ENCODE measurements around the gene HNRNPU.
"Not testable (repeated sequence)": the region's sequence is repeated elsewhere in the genome, so short reads cannot be mapped to it uniquely, and the experiment has no call there.

HNRNPU gene

GRCh38 chr1:244841273-244841927 lies 22.9 kb downstream of the HNRNPU start:
- no peaks in the 10 kb centered on the region for H3K9me3 Mint-ChIP-seq
- no peak for DNase-seq
- H3K27me3 Mint-ChIP-seq = no peaks in the 10 kb centered on the region
- H3K36me3 Mint-ChIP-seq = peaks cover 72% of the 10 kb centered on the region
- H3K4me1 Mint-ChIP-seq = peaks cover 73% of the 10 kb centered on the region
- CTCF ChIA-PET = interaction anchor here (1.0 to 1.8 kb wide), 2 partner anchors 11 to 201 kb away, joined by 3 to 5 read pairs; no protein-coding TSS in a partner anchor
- H3K27ac Mint-ChIP-seq = peak overlapping the region; percentile 63
- H3K4me3 Mint-ChIP-seq = no peak overlapping the region

DNA sequence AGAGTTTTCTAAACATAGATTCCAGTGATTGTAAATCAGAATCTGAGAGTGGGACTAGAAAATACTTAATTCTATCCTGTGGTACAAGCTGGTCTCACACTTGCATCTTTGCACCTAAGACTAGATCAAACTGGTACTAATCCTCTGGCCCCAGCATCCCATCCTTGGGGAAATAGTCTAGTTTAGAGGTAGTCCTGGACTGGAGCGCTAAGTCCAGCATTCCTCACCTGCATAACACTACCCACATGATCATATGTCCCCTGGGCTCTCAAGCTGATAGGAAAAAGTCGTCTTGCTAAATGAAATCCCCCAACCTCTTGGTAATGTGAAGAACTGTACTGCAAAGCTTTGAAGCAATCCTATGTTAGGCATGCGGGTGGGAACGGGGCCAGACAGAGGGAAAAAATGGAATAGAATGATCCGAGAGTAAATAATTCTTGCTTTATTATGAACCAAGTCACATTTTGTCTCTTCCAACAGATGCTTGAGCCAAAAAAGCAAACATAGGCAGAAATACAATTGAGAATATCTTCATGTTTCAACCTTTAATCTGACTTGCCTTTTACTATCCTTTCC lies 24.0 kb downstream of the HNRNPU start:
- no peaks in the 10 kb centered on the region for H3K27me3 Mint-ChIP-seq
- H3K36me3 Mint-ChIP-seq = peaks cover 69% of the 10 kb centered on the region

GRCh38 chr1:244839656-244840055 lies 24.7 kb downstream of the HNRNPU start:
- H3K4me1 Mint-ChIP-seq = peaks cover 69% of the 10 kb centered on the region
- CTCF ChIA-PET = interaction anchor here (0.8 to 1.7 kb wide), 5 partner anchors 11 to 203 kb away, joined by 3 to 6 read pairs (median 3); no protein-coding TSS in a partner anchor
- no peak overlapping the region for H3K4me3 Mint-ChIP-seq
- no peak for DNase-seq
- H3K27me3 Mint-ChIP-seq = no peaks in the 10 kb centered on the region
- no peaks in the 10 kb centered on the region for H3K9me3 Mint-ChIP-seq
- H3K27ac Mint-ChIP-seq = peak overlapping the region; percentile 21
- H3K36me3 Mint-ChIP-seq = peaks cover 65% of the 10 kb centered on the region

More for the DNA sequence above, 24.0 kb downstream of the HNRNPU start:
- H3K9me3 Mint-ChIP-seq = no peaks in the 10 kb centered on the region
- H3K4me3 Mint-ChIP-seq = no peak overlapping the region
- peaks cover 71% of the 10 kb centered on the region for H3K4me1 Mint-ChIP-seq
- DNase-seq = no peak
- CTCF ChIA-PET = interaction anchor here (1.3 to 1.7 kb wide), 3 partner anchors 10 to 202 kb away, joined by 3 to 6 read pairs (median 3); no protein-coding TSS in a partner anchor
- H3K27ac Mint-ChIP-seq = peak overlapping the region; percentile 33

GRCh38 chr1:244837597-244838258 lies 26.6 kb downstream of the HNRNPU start:
- H3K27me3 Mint-ChIP-seq = no peaks in the 10 kb centered on the region
- peak overlapping the region; percentile 87 for H3K4me3 Mint-ChIP-seq
- peaks cover 53% of the 10 kb centered on the region for H3K36me3 Mint-ChIP-seq
- no peak for DNase-seq
- H3K9me3 Mint-ChIP-seq = no peaks in the 10 kb centered on the region
- H3K27ac Mint-ChIP-seq = peak overlapping the region; percentile 65
- CTCF ChIA-PET = interaction anchor here (1.3 kb wide), 1 partner anchor 36 kb away, joined by 4 read pairs; no protein-coding TSS in a partner anchor
- H3K4me1 Mint-ChIP-seq = peaks cover 65% of the 10 kb centered on the region

- Mint-ChIP-seq H3K4me1 (peaks cover 63% of the 10 kb centered on the region), H3K27ac (peak overlapping the region; percentile 100), H3K36me3 (peaks cover 46% of the 10 kb centered on the region), H3K4me3 (peak overlapping the region; percentile 87), H3K27me3 (no peaks in the 10 kb centered on the region), H3K9me3 (no peaks in the 10 kb centered on the region)
- CTCF ChIA-PET = interaction anchor here (0.9 to 3.3 kb wide), 6 partner anchors 9 to 206 kb away, joined by 4 to 14 read pairs (median 6); partner anchors contain the start of gene HNRNPU
- no peak for DNase-seq
Observed at GRCh38 chr1:244836584-244836983, 27.8 kb downstream of the HNRNPU start.

- H3K36me3 Mint-ChIP-seq = peaks cover 42% of the 10 kb centered on the region
- peak overlapping the region; percentile 100 for H3K27ac Mint-ChIP-seq
- no peaks in the 10 kb centered on the region for H3K9me3 Mint-ChIP-seq
- peak; percentile 29 for DNase-seq
- H3K27me3 Mint-ChIP-seq = no peaks in the 10 kb centered on the region
- peaks cover 60% of the 10 kb centered on the region for H3K4me1 Mint-ChIP-seq
- CTCF ChIA-PET = interaction anchor here (0.9 to 3.3 kb wide), 6 partner anchors 9 to 207 kb away, joined by 4 to 14 read pairs (median 6); partner anchors contain the start of gene HNRNPU
- H3K4me3 Mint-ChIP-seq = peak overlapping the region; percentile 87
Observed at GRCh38 chr1:244836135-244836521, 28.2 kb downstream of the HNRNPU start.

DNA sequence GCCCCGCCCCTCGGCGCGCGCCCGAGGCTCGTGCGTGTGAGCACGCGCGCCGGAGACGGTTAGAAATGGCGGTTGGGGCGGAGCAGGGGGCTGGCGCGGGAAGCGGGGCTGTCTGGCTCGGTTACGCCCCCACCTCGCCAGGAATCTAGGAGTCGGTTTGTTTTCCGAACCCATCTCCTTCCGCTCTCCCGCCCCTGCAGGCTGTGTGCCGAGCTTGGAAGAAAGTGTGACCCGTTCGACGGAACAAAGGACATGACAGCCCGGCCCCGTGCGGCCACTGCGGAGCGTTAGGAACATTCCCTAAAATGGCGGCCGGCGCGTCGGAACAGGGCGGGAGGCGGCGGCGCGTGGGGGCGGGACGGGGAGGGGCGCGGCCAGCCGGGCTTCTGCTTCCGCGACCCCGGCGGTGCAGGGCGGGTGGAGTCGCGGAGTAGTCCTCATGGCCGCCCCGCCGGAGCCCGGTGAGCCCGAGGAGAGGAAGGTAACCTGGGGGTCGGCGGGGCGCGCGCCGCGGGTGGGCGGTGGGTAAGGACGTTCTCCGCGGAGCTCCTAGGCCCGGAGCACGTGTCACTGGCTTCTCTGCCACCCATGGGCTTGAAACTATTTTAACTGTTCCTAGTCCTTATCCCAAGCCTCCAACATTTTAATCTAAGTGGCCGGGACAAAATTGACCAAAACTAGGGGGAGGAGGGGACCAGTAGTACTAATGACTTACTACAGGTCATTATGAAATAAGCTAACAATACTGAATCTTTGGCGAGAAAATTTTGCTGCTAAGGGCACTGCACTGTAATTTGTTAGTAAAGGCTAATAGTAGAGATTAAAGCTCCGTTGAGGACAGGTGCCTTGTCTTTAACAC lies 28.8 kb downstream of the HNRNPU start, which contains the start of gene COX20:
Gene COX20 (plus strand): TSS at position 383 of the 859 bp plus-strand sequence. CDS start 57 bp downstream, at position 440.
- CTCF ChIA-PET = interaction anchor here (0.9 to 3.3 kb wide), 6 partner anchors 10 to 207 kb away, joined by 4 to 14 read pairs (median 6); partner anchors contain the start of gene HNRNPU
- peak within 1 kb of the TSS; percentile 87 for H3K4me3 Mint-ChIP-seq
- H3K36me3 Mint-ChIP-seq = peaks cover 36% of the 10 kb centered on the region
- H3K9me3 Mint-ChIP-seq = no peaks in the 10 kb centered on the region
- H3K4me1 Mint-ChIP-seq = peaks cover 54% of the 10 kb centered on the region
- H3K27ac Mint-ChIP-seq = peak within 1 kb of the TSS; percentile 100
- no peaks in the 10 kb centered on the region for H3K27me3 Mint-ChIP-seq
- DNase-seq = peak; percentile 88

DNA sequence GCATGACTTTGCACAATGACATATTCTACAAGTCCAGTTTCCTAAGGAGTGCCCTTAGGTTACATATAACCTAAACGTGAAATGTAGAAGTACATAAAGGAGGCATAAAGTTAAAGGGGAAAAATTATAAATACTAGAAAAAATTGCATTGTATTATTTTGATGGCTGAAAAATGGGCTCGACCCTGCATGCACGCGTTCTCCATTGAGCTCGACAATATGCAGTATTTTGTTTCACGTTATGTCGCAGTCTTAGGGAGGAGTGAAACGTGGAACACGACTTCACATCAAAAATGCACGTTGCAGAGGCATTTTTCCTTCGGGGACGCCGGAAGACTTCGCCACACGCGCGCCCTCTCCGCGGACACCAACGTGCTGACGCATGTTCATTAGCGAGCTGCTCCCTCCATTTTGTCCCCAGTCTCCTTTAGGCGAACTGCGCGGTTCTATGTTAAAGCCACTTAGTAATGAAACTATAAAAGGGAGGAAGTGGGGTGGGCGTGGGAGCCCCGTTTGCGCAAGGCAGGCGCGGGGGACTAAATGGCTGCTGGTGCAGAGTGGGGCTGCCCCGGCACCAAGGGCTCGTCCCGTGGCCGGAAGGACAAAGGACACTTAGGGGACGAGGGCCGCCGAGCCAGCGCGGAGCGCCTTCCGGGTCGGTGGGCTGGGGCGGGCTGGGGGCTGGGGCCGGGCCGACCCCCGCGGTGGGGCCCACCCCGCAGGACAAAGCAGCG lies 29.6 kb downstream of the HNRNPU start:
- CTCF ChIA-PET = interaction anchor here (1.2 to 3.3 kb wide), 3 partner anchors 29 to 208 kb away, joined by 3 to 14 read pairs (median 6); partner anchors contain the start of gene HNRNPU
- Mint-ChIP-seq H3K27me3 (no peaks in the 10 kb centered on the region), H3K4me1 (peaks cover 48% of the 10 kb centered on the region), H3K4me3 (peak overlapping the region; percentile 87), H3K36me3 (peaks cover 29% of the 10 kb centered on the region), H3K9me3 (no peaks in the 10 kb centered on the region), H3K27ac (peak overlapping the region; percentile 100)
- DNase-seq = peak; percentile 92

GRCh38 chr1:244833734-244834542 lies 30.4 kb downstream of the HNRNPU start:
- CTCF ChIA-PET = interaction anchor here (0.6 to 3.3 kb wide), 4 partner anchors 30 to 209 kb away, joined by 3 to 14 read pairs (median 4); partner anchors contain the start of gene HNRNPU
- Mint-ChIP-seq H3K9me3 (no peaks in the 10 kb centered on the region), H3K36me3 (peaks cover 21% of the 10 kb centered on the region), H3K4me1 (peaks cover 40% of the 10 kb centered on the region), H3K27me3 (no peaks in the 10 kb centered on the region), H3K27ac (peak overlapping the region; percentile 100), H3K4me3 (peak overlapping the region; percentile 87)
- peak; percentile 60 for DNase-seq

DNA sequence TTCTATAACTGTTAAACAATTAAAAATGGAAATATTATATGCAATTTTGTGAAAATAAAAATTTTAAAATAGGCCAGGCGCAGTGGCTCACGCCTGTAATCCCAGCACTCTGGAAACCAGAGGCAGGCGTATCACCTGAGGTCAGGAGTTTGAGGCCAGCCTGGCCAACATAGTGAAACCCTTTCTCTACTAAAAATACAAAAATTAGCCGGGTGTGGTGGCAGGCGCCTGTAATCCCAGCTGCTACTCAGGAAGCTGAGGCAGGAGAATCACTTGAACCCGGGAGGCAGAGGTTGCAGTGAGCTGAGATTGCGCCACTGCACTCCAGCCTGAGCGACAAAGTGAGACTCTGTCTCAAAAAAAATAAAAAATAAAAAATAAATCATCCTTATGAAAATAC lies 31.1 kb downstream of the HNRNPU start:
- peaks cover 33% of the 10 kb centered on the region for H3K4me1 Mint-ChIP-seq
- peaks cover 15% of the 10 kb centered on the region for H3K36me3 Mint-ChIP-seq
- not testable (repeated sequence) for H3K27me3 Mint-ChIP-seq, H3K9me3 Mint-ChIP-seq, DNase-seq
- CTCF ChIA-PET = interaction anchor here (0.6 to 3.3 kb wide), 3 partner anchors 31 to 209 kb away, joined by 3 to 14 read pairs (median 6); partner anchors contain the start of gene HNRNPU
- H3K27ac Mint-ChIP-seq = peak overlapping the region; percentile 100
- peak overlapping the region; percentile 87 for H3K4me3 Mint-ChIP-seq

DNA sequence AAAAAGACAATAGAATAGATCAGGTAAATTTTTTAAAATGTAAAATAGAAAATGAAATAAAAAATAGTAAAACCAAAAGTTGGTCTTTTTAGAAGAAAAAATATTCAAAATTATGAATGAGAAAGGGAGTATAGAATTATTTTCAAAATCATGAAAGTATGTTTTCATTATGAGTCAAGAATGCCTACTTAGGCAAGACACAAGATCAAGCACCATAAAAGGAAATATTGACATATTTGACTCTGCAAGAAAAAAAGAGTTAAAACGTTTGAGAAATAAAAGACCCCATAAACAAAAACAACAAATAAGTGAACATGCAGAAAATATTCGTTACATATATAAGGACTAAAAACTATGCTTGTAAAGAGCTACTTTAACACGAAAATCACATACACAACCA lies 33.7 kb downstream of the HNRNPU start:
- Mint-ChIP-seq H3K4me1 (peaks cover 11% of the 10 kb centered on the region), H3K36me3 (peaks cover 1% of the 10 kb centered on the region), H3K27me3 (peaks cover 4% of the 10 kb centered on the region), H3K4me3 (no peak overlapping the region), H3K9me3 (no peaks in the 10 kb centered on the region), H3K27ac (no peak overlapping the region)
- CTCF ChIA-PET = no interaction called here
- no peak for DNase-seq

DNA sequence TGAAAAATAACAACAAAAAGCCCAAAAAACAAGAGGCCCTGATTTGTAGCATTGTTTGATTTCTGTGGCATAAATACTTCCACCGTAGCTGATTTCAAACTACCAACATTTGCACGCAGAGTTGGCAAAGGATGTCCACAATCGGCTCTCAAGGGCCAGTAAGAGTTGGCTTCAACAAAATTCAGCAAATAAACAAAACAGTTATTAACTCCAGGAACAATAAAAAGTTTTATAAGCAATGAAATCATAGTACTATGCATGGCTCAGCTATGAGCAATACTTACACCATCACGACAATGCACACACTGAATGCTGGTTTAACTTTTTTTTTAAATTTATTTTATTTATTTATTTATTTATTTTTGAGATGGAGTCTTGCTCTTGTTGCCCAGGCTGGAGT lies 37.6 kb downstream of the HNRNPU start:
- no peak overlapping the region for H3K27ac Mint-ChIP-seq
- peaks cover 4% of the 10 kb centered on the region for H3K27me3 Mint-ChIP-seq
- no peaks in the 10 kb centered on the region for H3K36me3 Mint-ChIP-seq
- H3K4me3 Mint-ChIP-seq = no peak overlapping the region
- peaks cover 2% of the 10 kb centered on the region for H3K4me1 Mint-ChIP-seq
- CTCF ChIA-PET = interaction anchor here (0.5 to 1.0 kb wide), 2 partner anchors 15 to 25 kb away, joined by 3 to 5 read pairs; no protein-coding TSS in a partner anchor
- no peaks in the 10 kb centered on the region for H3K9me3 Mint-ChIP-seq
- no peak for DNase-seq

Data from activated naive CD4-positive, alpha-beta T cell treated with anti-CD3 and anti-CD28 coated beads, Interleukin-2, amount 10 ng/mL, durations not matched to agents 7 days and 5 days (primary cell).